HepG2 (cell line): ENCODE results near the gene TMPRSS15. TPM values are rescaled to one million over a fixed set of nuclear protein-coding genes. Genes with fewer than 3 reads are reported as not detected.

Source experiments
- ATAC-seq: fragments of 200-7000 bp; cut with Tn5 transposase; 3 replicates; pipeline ENCODE4 v1.9.1; 2020; ENCODE audit warnings: mild to moderate bottlenecking, moderate library complexity
- BruUV-seq: library from RNA; stranded (reverse); fragments of 400-500 nt; replicated peaks from 2 replicates; lab custom pipeline; 2021; lab: Mats Ljungman, UMichigan
- CTCF ChIA-PET: fragments of 300-600 bp; formaldehyde crosslinking; extraction: SDS; loops from one replicate; lab custom pipeline; 2021; ENCODE audit warnings: low total read pairs, inconsistent platforms, low intra/inter-chr PET ratio; lab: Yijun Ruan, JAX
- POLR2A ChIA-PET: fragments of 350-600 bp; sonication (Branson Sonifier 250); formaldehyde crosslinking; loops from one replicate; lab custom pipeline; 2020; ENCODE audit warnings: antibody characterized with exemption, inconsistent platforms; lab: Yijun Ruan, JAX
- DNase-seq: peaks from one replicate; pipeline ENCODE4 v3.0.0-alpha.2; 2015; ENCODE audit warnings: low spot score
- FAIRE-seq: peaks from 3 replicates; lab custom pipeline; 2011; peaks lifted over from hg19 to GRCh38; lab: Jason Lieb, UNC
- H2AFZ ChIP-seq: one replicate; pipeline ENCODE4 v1.6.1; 2011; ENCODE audit warnings: low read length, inconsistent platforms
- H3K27ac ChIP-seq: fragments of 300-600 bp; 3 replicates; pipeline ENCODE4 v1.8.0; 2011; ENCODE audit warnings: mixed run types, mild to moderate bottlenecking, mixed read lengths, low read length, inconsistent platforms; ENCODE audit not compliant: insufficient read depth; ENCODE audit errors: extremely low read length
- H3K27me3 ChIP-seq, 2 experiments: fragments of 200-600 bp in 1 of 2; 2 replicates in 1 of 2; 3 replicates in 1 of 2; pipeline versions ENCODE4 v1.6.0 to v1.8.0; 2011; ENCODE audit warnings: low read length in 2 of 2, mild to moderate bottlenecking in 2 of 2, moderate library complexity in 2 of 2, inconsistent platforms in 1 of 2; ENCODE audit not compliant: insufficient read depth in 2 of 2, control insufficient read depth in 1 of 2
- H3K36me3 ChIP-seq, 2 experiments: fragments of 200-600 bp in 1 of 2; replicated peaks in 1 of 2; 2 replicates in 1 of 2; 3 replicates in 1 of 2; pipeline versions ENCODE4 v1.5.1 to v1.8.0; 2011; ENCODE audit warnings: low read length in 2 of 2, inconsistent platforms in 1 of 2; ENCODE audit not compliant: insufficient read depth in 2 of 2, control insufficient read depth in 1 of 2
- H3K4me1 ChIP-seq: 2 replicates; pipeline ENCODE4 v1.5.1; 2012; ENCODE audit warnings: low read length, inconsistent platforms; ENCODE audit not compliant: insufficient read depth
- H3K4me2 ChIP-seq: 2 replicates; pipeline ENCODE4 v1.6.0; 2011; ENCODE audit warnings: low read depth, low read length, inconsistent platforms
- H3K4me3 ChIP-seq, 3 experiments: fragments of 200-600 bp in 1 of 3; sonication (generic), shearing (Covaris generic) in 1 of 3; replicated peaks in 1 of 3; 2 replicates each; pipeline ENCODE4 v1.5.1; 2011 to 2016; ENCODE audit warnings: low read length in 3 of 3, inconsistent platforms in 2 of 3, low read depth in 2 of 3, mild to moderate bottlenecking in 2 of 3, control low read depth in 1 of 3, mixed read lengths in 1 of 3; ENCODE audit not compliant: insufficient read depth in 1 of 3
- H3K79me2 ChIP-seq: one replicate; pipeline ENCODE4 v1.6.1; 2011; ENCODE audit warnings: low read length, inconsistent platforms; ENCODE audit not compliant: insufficient read depth
- H3K9ac ChIP-seq: 2 replicates; pipeline ENCODE4 v1.6.0; 2011; ENCODE audit warnings: mild to moderate bottlenecking, low read depth, low read length, inconsistent platforms; ENCODE audit not compliant: insufficient read depth
- H3K9me3 ChIP-seq: 2 replicates; pipeline ENCODE4 v1.5.1; 2012; ENCODE audit warnings: mild to moderate bottlenecking, low read length
- H4K20me1 ChIP-seq: 2 replicates; pipeline ENCODE4 v1.6.0; 2011; ENCODE audit warnings: inconsistent platforms, mild to moderate bottlenecking, low read length, moderate library complexity; ENCODE audit not compliant: insufficient read depth
- FOXC1 ChIP-seq: sonication (generic); formaldehyde crosslinking; IDR thresholded peaks from 2 replicates; pipeline ENCODE4 v1.8.0; 2022; ENCODE audit warnings: mild to moderate bottlenecking, missing genetic modification reagents, borderline replicate concordance
- MAFK ChIP-seq, 2 experiments: IDR thresholded peaks in 1 of 2; conservative IDR thresholded peaks in 1 of 2; 2 replicates each; pipeline ENCODE4 v1.6.1; 2011; ENCODE audit warnings: improper control_type of control experiment in 2 of 2, low read length in 2 of 2
- SMC3 ChIP-seq: IDR thresholded peaks from 2 replicates; pipeline ENCODE4 v1.6.1; 2011; ENCODE audit warnings: low read length, improper control_type of control experiment
- SRSF4 ChIP-seq: fragments of 200-400 bp; formaldehyde crosslinking; IDR thresholded peaks from one replicate; pipeline ENCODE4 v1.6.1; 2018; ENCODE audit warnings: mild to moderate bottlenecking, low read depth, low read length, moderate library complexity; ENCODE audit not compliant: poor library complexity, severe bottlenecking
- ZC3H4 ChIP-seq: sonication (generic); formaldehyde crosslinking; IDR thresholded peaks from 2 replicates; pipeline ENCODE4 v1.4.0; 2020; ENCODE audit warnings: missing genetic modification reagents, borderline replicate concordance
- ZNF646 ChIP-seq: sonication (generic); formaldehyde crosslinking; IDR thresholded peaks from 2 replicates; pipeline ENCODE4 v1.9.0; 2021; ENCODE audit warnings: mild to moderate bottlenecking, missing genetic modification reagents
- WGBS: methylation state at CpG from one replicate; pipeline ENCODE4 v1.1.6; 2017; ENCODE audit warnings: low lambda C conversion rate; 5-methylcytosine and 5-hydroxymethylcytosine counted together
- in situ Hi-C: cut with HindIII; loops from 2 replicates; pipeline ENCODE4 v1.10.0; 2017; ENCODE audit warnings: low pct_unique_long_range_greater_than_20kb; ENCODE audit not compliant: extremely low pct_ligation_motif_present
- intact Hi-C: fragments of 100-400 bp; cut with micrococcal nuclease; formaldehyde crosslinking; loops from one replicate; pipeline ENCODE4 v1.10.0; 2022; ENCODE audit not compliant: unreplicated experiment
- polyA plus RNA-seq, 8 experiments: library from polyadenylated mRNA; depleted of rRNA in 3 of 8; stranded (reverse) in 7 of 8; unstranded in 1 of 8; fragments of >200 nt; fragmentation: Illumina TruSeq in 4 of 8; extraction: Trizol in 4 of 8; gene quantifications; 2 replicates each; pipeline versions ENCODE4 v1.2.1 to v1.2.3, GENCODE V29; 2011 to 2016; ENCODE audit warnings: low read depth in 4 of 8, missing spikeins in 1 of 8, mixed read lengths in 1 of 8; ENCODE audit not compliant: insufficient read depth in 1 of 8
- total RNA-seq, 5 experiments: library from RNA; depleted of rRNA; stranded (reverse); fragments of >200 nt; fragmentation: Illumina TruSeq; extraction: Trizol; gene quantifications; 2 replicates each; pipeline ENCODE4 v1.2.3, GENCODE V29; 2016; ENCODE audit warnings: low read depth in 1 of 5
- TF ChIP-seq, protein P1 (sequence below): sonication (generic); formaldehyde crosslinking; IDR thresholded peaks from 2 replicates; pipeline ENCODE4 v1.5.0; 2020; ENCODE audit warnings: missing genetic modification reagents
- TF ChIP-seq, protein P2 (sequence below): sonication (generic); formaldehyde crosslinking; IDR thresholded peaks from 2 replicates; pipeline ENCODE4 v1.8.0; 2022; ENCODE audit warnings: missing genetic modification reagents, mild to moderate bottlenecking, moderate library complexity, borderline replicate concordance
- TF ChIP-seq, protein P3 (sequence below): sonication (generic); formaldehyde crosslinking; IDR thresholded peaks from 2 replicates; pipeline ENCODE4 v1.5.0; 2020; ENCODE audit warnings: mild to moderate bottlenecking, missing genetic modification reagents

Gene TMPRSS15
- total and polyA plus RNA-seq, 2 of the 13 experiments (the other 11 are each of a cell fraction or from before 2014, with no cell fraction given) = not detected

DNA sequence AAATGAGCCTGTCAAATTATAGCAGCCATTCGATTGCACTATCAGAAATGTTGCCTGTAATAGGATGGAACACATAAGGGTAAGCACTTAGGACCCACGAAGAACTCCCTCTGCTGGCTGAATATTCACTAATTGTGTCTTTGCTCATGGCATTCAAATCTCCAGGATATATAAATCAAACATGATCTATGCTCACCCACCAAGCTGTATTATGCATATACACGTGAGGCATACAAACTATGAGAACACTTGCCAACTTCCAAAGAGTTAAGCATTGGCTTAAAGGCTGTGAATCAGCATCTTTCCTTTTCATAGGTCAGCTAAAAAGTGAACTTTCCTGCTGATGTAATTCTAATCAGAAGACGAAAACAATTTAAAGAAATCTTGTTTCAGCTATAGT, 34.5 kb downstream of the TMPRSS15 start:
- no TSS peak for BruUV-seq
- ChIA-PET POLR2A (no interaction called here), CTCF (interaction anchor here (1.0 kb wide), 1 partner anchor 74 kb away, joined by 3 read pairs; no protein-coding TSS in a partner anchor)
- Histone ChIP-seq H3K36me3 (no peaks in the 10 kb centered on the region), H4K20me1 (no peaks in the 10 kb centered on the region), H3K9me3 (peaks cover 27% of the 10 kb centered on the region), H3K4me3 (no peak overlapping the region), H3K27ac (no peak overlapping the region), H3K4me1 (no peaks in the 10 kb centered on the region), H3K79me2 (no peaks in the 10 kb centered on the region), H2AFZ (no peak overlapping the region), H3K27me3 (no peaks in the 10 kb centered on the region), H3K4me2 (no peak overlapping the region), H3K9ac (no peak overlapping the region)
- no peak for FAIRE-seq
- intact Hi-C loops (loop anchor here (1.0 to 5.0 kb wide), 2 partner anchors 74 to 692 kb away; no protein-coding TSS in a partner anchor), in situ Hi-C loops (no loop called here)
- peak; percentile 2 for DNase-seq
- 3% methylated on average over 4 of the region's 4 CpGs for WGBS
- no peak for ATAC-seq
- 0 out of 4 replicates have a peak, but pooled peaks of 1 of the 2 experiments have one; percentile 17 for TF ChIP-seq MAFK (conservative IDR thresholded peaks at IDR 0.05 in 1 of 2, IDR thresholded peaks at IDR 0.05 in 1 of 2; ENCODE audit: low read length in 2 of 2)
- TF ChIP-seq, protein P1, sequence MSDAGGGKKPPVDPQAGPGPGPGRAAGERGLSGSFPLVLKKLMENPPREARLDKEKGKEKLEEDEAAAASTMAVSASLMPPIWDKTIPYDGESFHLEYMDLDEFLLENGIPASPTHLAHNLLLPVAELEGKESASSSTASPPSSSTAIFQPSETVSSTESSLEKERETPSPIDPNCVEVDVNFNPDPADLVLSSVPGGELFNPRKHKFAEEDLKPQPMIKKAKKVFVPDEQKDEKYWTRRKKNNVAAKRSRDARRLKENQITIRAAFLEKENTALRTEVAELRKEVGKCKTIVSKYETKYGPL (CRISPR knock-in tag) = no peak
- TF ChIP-seq SRSF4 = no peak
- TF ChIP-seq ZNF646 (CRISPR knock-in tag) = no peak
- TF ChIP-seq ZC3H4 (CRISPR knock-in tag) = no peak
- 0 out of 2 replicates have a peak, but pooled peaks have one; percentile 12 for TF ChIP-seq SMC3
- TF ChIP-seq, protein P2, sequence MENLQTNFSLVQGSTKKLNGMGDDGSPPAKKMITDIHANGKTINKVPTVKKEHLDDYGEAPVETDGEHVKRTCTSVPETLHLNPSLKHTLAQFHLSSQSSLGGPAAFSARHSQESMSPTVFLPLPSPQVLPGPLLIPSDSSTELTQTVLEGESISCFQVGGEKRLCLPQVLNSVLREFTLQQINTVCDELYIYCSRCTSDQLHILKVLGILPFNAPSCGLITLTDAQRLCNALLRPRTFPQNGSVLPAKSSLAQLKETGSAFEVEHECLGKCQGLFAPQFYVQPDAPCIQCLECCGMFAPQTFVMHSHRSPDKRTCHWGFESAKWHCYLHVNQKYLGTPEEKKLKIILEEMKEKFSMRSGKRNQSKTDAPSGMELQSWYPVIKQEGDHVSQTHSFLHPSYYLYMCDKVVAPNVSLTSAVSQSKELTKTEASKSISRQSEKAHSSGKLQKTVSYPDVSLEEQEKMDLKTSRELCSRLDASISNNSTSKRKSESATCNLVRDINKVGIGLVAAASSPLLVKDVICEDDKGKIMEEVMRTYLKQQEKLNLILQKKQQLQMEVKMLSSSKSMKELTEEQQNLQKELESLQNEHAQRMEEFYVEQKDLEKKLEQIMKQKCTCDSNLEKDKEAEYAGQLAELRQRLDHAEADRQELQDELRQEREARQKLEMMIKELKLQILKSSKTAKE (CRISPR knock-in tag) = no peak
- TF ChIP-seq, protein P3, sequence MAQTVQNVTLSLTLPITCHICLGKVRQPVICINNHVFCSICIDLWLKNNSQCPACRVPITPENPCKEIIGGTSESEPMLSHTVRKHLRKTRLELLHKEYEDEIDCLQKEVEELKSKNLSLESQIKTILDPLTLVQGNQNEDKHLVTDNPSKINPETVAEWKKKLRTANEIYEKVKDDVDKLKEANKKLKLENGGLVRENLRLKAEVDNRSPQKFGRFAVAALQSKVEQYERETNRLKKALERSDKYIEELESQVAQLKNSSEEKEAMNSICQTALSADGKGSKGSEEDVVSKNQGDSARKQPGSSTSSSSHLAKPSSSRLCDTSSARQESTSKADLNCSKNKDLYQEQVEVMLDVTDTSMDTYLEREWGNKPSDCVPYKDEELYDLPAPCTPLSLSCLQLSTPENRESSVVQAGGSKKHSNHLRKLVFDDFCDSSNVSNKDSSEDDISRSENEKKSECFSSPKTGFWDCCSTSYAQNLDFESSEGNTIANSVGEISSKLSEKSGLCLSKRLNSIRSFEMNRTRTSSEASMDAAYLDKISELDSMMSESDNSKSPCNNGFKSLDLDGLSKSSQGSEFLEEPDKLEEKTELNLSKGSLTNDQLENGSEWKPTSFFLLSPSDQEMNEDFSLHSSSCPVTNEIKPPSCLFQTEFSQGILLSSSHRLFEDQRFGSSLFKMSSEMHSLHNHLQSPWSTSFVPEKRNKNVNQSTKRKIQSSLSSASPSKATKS = no peak
- no peak for TF ChIP-seq FOXC1 (CRISPR knock-in tag)
